GM12878 (cell line): ENCODE results near the gene NR1H4. TPM values are rescaled to one million over a fixed set of nuclear protein-coding genes. Genes with fewer than 3 reads are reported as not detected.

Source experiments
- ATAC-seq: fragments of 200-7000 bp; cut with Tn5 transposase; 3 replicates; pipeline ENCODE4 v1.9.1; 2020; ENCODE audit warnings: mild to moderate bottlenecking, moderate library complexity
- BruUV-seq: library from RNA; stranded (reverse); fragments of 400-500 nt; replicated peaks from 2 replicates; lab custom pipeline; 2021; lab: Mats Ljungman, UMichigan
- CTCF ChIA-PET: fragments of 300-600 bp; sonication (Branson Sonifier 250); formaldehyde crosslinking; extraction: SDS; loops from one replicate; lab custom pipeline; 2021; ENCODE audit warnings: inconsistent platforms; lab: Yijun Ruan, JAX
- POLR2A ChIA-PET: fragments of 350-600 bp; formaldehyde crosslinking; extraction: SDS; loops from one replicate; lab custom pipeline; 2021; ENCODE audit warnings: inconsistent platforms; lab: Charles Lee
- RAD21 ChIA-PET: fragments of 300-600 bp; sonication (Branson Sonifier 250); formaldehyde crosslinking; loops from one replicate; lab custom pipeline; 2023; ENCODE audit warnings: antibody characterized with exemption; ENCODE audit not compliant: unreplicated experiment; lab: Charles Lee
- SMC1A ChIA-PET: fragments of 300-600 bp; sonication (Branson Sonifier 250); formaldehyde crosslinking; loops from one replicate; lab custom pipeline; 2023; ENCODE audit not compliant: unreplicated experiment, uncharacterized antibody; lab: Charles Lee
- DNase-seq: peaks from one replicate; pipeline ENCODE4 v3.0.0-alpha.2; 2011; ENCODE audit warnings: low read depth, low spot score
- FAIRE-seq: peaks from 3 replicates; lab custom pipeline; 2011; peaks lifted over from hg19 to GRCh38; lab: Jason Lieb, UNC
- H2AFZ ChIP-seq: 2 replicates; pipeline ENCODE4 v1.6.0; 2011; ENCODE audit warnings: low read depth, low read length, control low read depth; ENCODE audit not compliant: control insufficient read depth
- H3K27ac ChIP-seq: 2 replicates; pipeline ENCODE4 v1.5.1; 2011; ENCODE audit warnings: control low read depth; ENCODE audit not compliant: control insufficient read depth, insufficient read depth
- H3K27me3 ChIP-seq, 2 experiments: replicated peaks in 1 of 2; 2 replicates each; pipeline versions ENCODE4 v1.6.0 to v1.6.1; 2011; ENCODE audit warnings: low read length in 1 of 2; ENCODE audit not compliant: control insufficient read depth in 2 of 2, insufficient read depth in 2 of 2
- H3K36me3 ChIP-seq, 2 experiments: 2 replicates each; pipeline ENCODE4 v1.5.1; 2011; ENCODE audit warnings: low read length in 1 of 2; ENCODE audit not compliant: control insufficient read depth in 2 of 2, insufficient read depth in 2 of 2
- H3K4me1 ChIP-seq: 2 replicates; pipeline ENCODE4 v1.6.1; 2011; ENCODE audit warnings: mild to moderate bottlenecking, low read length, moderate library complexity, mixed read lengths; ENCODE audit not compliant: control insufficient read depth, insufficient read depth
- H3K4me2 ChIP-seq: 2 replicates; pipeline ENCODE4 v1.6.0; 2011; ENCODE audit warnings: control low read depth; ENCODE audit not compliant: control insufficient read depth, insufficient read depth
- H3K4me3 ChIP-seq: fragments of 200-600 bp; sonication (generic); 2 replicates; pipeline ENCODE4 v1.5.1; 2016
- H3K79me2 ChIP-seq: 2 replicates; pipeline ENCODE4 v1.6.0; 2011; ENCODE audit warnings: low read length; ENCODE audit not compliant: control insufficient read depth, insufficient read depth
- H3K9ac ChIP-seq: 2 replicates; pipeline ENCODE4 v1.8.0; 2011; ENCODE audit warnings: low read length, control low read depth, mixed read lengths; ENCODE audit not compliant: control insufficient read depth, insufficient read depth
- H3K9me3 ChIP-seq: replicated peaks from 3 replicates; pipeline ENCODE4 v1.5.1; 2011; ENCODE audit warnings: mild to moderate bottlenecking, low read length; ENCODE audit not compliant: control insufficient read depth, insufficient read depth
- H4K20me1 ChIP-seq: 2 replicates; pipeline ENCODE4 v1.6.0; 2011; ENCODE audit not compliant: control insufficient read depth, insufficient read depth
- CREM ChIP-seq: IDR thresholded peaks from 2 replicates; pipeline ENCODE4 v1.6.1; 2014; ENCODE audit warnings: antibody characterized with exemption, low read depth
- E4F1 ChIP-seq: fragments of 450-650 bp; IDR thresholded peaks from 2 replicates; pipeline ENCODE4 v1.6.1; 2018; ENCODE audit warnings: borderline replicate concordance, mild to moderate bottlenecking; ENCODE audit not compliant: partially characterized antibody
- EED ChIP-seq: sonication (generic); IDR thresholded peaks from 2 replicates; pipeline ENCODE4 v1.6.1; 2016; ENCODE audit warnings: antibody characterized with exemption, low read depth
- POLR2A ChIP-seq: IDR thresholded peaks from 2 replicates; pipeline ENCODE4 v1.6.1; 2011; ENCODE audit warnings: low read depth, mild to moderate bottlenecking, low read length
- POLR2AphosphoS2 ChIP-seq: IDR thresholded peaks from 2 replicates; pipeline ENCODE4 v1.6.1; 2011; ENCODE audit warnings: low read depth, mild to moderate bottlenecking, low read length, improper control_type of control experiment, moderate library complexity
- SIN3A ChIP-seq: IDR thresholded peaks from 2 replicates; pipeline ENCODE4 v1.6.1; 2012; ENCODE audit warnings: low read depth, low read length, improper control_type of control experiment
- SP1 ChIP-seq: IDR thresholded peaks from one replicate; pipeline ENCODE4 v1.6.1; 2011; ENCODE audit warnings: low read depth, low read length
- SRF ChIP-seq, 2 experiments: IDR thresholded peaks; 2 replicates each; pipeline ENCODE4 v1.6.1; 2011; ENCODE audit warnings: low read depth in 2 of 2, low read length in 2 of 2, mild to moderate bottlenecking in 1 of 2, moderate library complexity in 1 of 2
- TCF12 ChIP-seq: IDR thresholded peaks from 2 replicates; pipeline ENCODE4 v1.6.1; 2011; ENCODE audit warnings: low read depth, mild to moderate bottlenecking, low read length
- ZBTB11 ChIP-seq: fragments of 450-650 bp; formaldehyde crosslinking; IDR thresholded peaks from 2 replicates; pipeline ENCODE4 v1.5.0; 2022; ENCODE audit warnings: mild to moderate bottlenecking, missing genetic modification characterization
- ZNF274 ChIP-seq: IDR thresholded peaks from one replicate; pipeline ENCODE4 v1.8.0; 2011; ENCODE audit not compliant: insufficient read length, insufficient read depth
- whole genome bisulfite sequencing: methylation state at CpG from one replicate; pipeline ENCODE4 v1.1.6; 2016; ENCODE audit warnings: low lambda C conversion rate; ENCODE audit not compliant: insufficient replicate concordance, insufficient coverage; ENCODE audit errors: missing lambda C conversion rate; 5-methylcytosine and 5-hydroxymethylcytosine counted together
- in situ Hi-C: fragments of 300-500 bp; cut with MboI; formaldehyde crosslinking; loops from 9 replicates; pipeline ENCODE4 v1.14.3; 2018; ENCODE audit warnings: mixed read lengths
- intact Hi-C: fragments of 100-400 bp; cut with micrococcal nuclease; formaldehyde crosslinking; loops from one replicate; pipeline ENCODE4 v1.14.2; 2022; ENCODE audit not compliant: unreplicated experiment
- polyA plus RNA-seq, 11 experiments: library from polyadenylated mRNA; depleted of rRNA in 4 of 11; unstranded in 6 of 11; stranded (reverse) in 5 of 11; fragments of >200 nt; fragmentation: Nextera tagmentation in 4 of 11; fragmentation: Illumina TruSeq in 1 of 11; extraction: Ambion mirVana in 4 of 11; extraction: Trizol in 1 of 11; gene quantifications; 1 replicate in 1 of 11; 2 replicates in 10 of 11; pipeline versions ENCODE4 v1.2.1 to v1.2.3, GENCODE V29; 2011 to 2016; ENCODE audit warnings: inconsistent platforms in 2 of 11, missing spikeins in 2 of 11, low read depth in 1 of 11
- total RNA-seq, 4 experiments: library from RNA; depleted of rRNA in 3 of 4; stranded (reverse); fragments of >200 nt in 3 of 4; fragmentation: Illumina TruSeq in 1 of 4; extraction: Trizol in 1 of 4; gene quantifications; 2 replicates each; pipeline versions ENCODE4 v1.2.1 to v1.2.3, GENCODE V29; 2013 to 2021

NR1H4 gene
- total and polyA plus RNA-seq, 10 of the 15 experiments (the other 5 are each of a cell fraction or from before 2014, with no cell fraction given) = 0.04 TPM; not detected in 9

- BruUV-seq = no TSS peak
- TF ChIP-seq SP1 (no peak), TCF12 (no peak), SRF (IDR thresholded peaks at IDR 0.05; ENCODE audit: low read depth in 2 of 2, low read length in 2 of 2) (no peak)
- RAD21 ChIA-PET = interaction anchor here (0.5 to 1.3 kb wide), 2 partner anchors 125 to 175 kb away, joined by 3 read pairs; no protein-coding TSS in a partner anchor
These were observed 23.6 kb downstream of the NR1H4 start for GRCh38 chr12:100497105-100497795.

GRCh38 chr12:100498141-100498540, 24.5 kb downstream of the NR1H4 start:
- Histone ChIP-seq H3K4me2 (no peak overlapping the region), H3K36me3 (no peaks in the 10 kb centered on the region), H3K79me2 (no peaks in the 10 kb centered on the region), H4K20me1 (no peaks in the 10 kb centered on the region), H3K27me3 (no peaks in the 10 kb centered on the region), H3K4me3 (no peak overlapping the region), H3K27ac (no peak overlapping the region), H3K9ac (no peak overlapping the region), H3K4me1 (no peaks in the 10 kb centered on the region), H2AFZ (no peak overlapping the region), H3K9me3 (no peaks in the 10 kb centered on the region)
- CTCF ChIA-PET = interaction anchor here (1.9 kb wide), 1 partner anchor 174 kb away, joined by 6 read pairs; no protein-coding TSS in a partner anchor
- FAIRE-seq (no peak), ATAC-seq (no peak), DNase-seq (no peak)
- BruUV-seq = no TSS peak
- in situ Hi-C loops (no loop called here), intact Hi-C loops (no loop called here)
- SMC1A ChIA-PET = no interaction called here
- 42% methylated on average over 10 of the region's 10 CpGs for WGBS
- RAD21 ChIA-PET = interaction anchor here (1.3 kb wide), 1 partner anchor 174 kb away, joined by 3 read pairs; no protein-coding TSS in a partner anchor
- POLR2A ChIA-PET = no interaction called here
- TF ChIP-seq ZBTB11 = no peak
- no peak for TF ChIP-seq POLR2AphosphoS2
- no peak for TF ChIP-seq SIN3A
- no peak for TF ChIP-seq POLR2A
- TF ChIP-seq ZNF274 = no peak
- TF ChIP-seq EED = no peak
- TF ChIP-seq E4F1 = no peak
- no peak for TF ChIP-seq CREM

More at GRCh38 chr12:100497105-100497795, 23.6 kb downstream of the NR1H4 start:
- WGBS = 56% methylated on average over 15 of the region's 15 CpGs
- Histone ChIP-seq H3K4me2 (no peak overlapping the region), H4K20me1 (no peaks in the 10 kb centered on the region), H3K4me3 (no peak overlapping the region), H3K9me3 (no peaks in the 10 kb centered on the region), H3K9ac (no peak overlapping the region), H3K36me3 (no peaks in the 10 kb centered on the region), H3K79me2 (no peaks in the 10 kb centered on the region), H3K27ac (no peak overlapping the region), H3K27me3 (no peaks in the 10 kb centered on the region), H3K4me1 (no peaks in the 10 kb centered on the region), H2AFZ (no peak overlapping the region)
- SMC1A ChIA-PET = no interaction called here
- intact Hi-C loops (no loop called here), in situ Hi-C loops (no loop called here)
- POLR2A ChIA-PET = no interaction called here
- FAIRE-seq = no peak
- CTCF ChIA-PET = no interaction called here
- no peak for ATAC-seq
- DNase-seq = no peak
